ENCODE results near the gene EGFL7. TPM values are rescaled to one million over a fixed set of nuclear protein-coding genes. Genes with fewer than 3 reads are reported as not detected.
A peak's percentile ranks its signal among the peaks of the same experiment; 100 is the strongest.

EGFL7 gene
- total and polyA plus RNA-seq, 2 of the 8 experiments (the other 6 are each of a cell fraction or from before 2014, with no cell fraction given): 37.8 to 53.4 TPM

DNA sequence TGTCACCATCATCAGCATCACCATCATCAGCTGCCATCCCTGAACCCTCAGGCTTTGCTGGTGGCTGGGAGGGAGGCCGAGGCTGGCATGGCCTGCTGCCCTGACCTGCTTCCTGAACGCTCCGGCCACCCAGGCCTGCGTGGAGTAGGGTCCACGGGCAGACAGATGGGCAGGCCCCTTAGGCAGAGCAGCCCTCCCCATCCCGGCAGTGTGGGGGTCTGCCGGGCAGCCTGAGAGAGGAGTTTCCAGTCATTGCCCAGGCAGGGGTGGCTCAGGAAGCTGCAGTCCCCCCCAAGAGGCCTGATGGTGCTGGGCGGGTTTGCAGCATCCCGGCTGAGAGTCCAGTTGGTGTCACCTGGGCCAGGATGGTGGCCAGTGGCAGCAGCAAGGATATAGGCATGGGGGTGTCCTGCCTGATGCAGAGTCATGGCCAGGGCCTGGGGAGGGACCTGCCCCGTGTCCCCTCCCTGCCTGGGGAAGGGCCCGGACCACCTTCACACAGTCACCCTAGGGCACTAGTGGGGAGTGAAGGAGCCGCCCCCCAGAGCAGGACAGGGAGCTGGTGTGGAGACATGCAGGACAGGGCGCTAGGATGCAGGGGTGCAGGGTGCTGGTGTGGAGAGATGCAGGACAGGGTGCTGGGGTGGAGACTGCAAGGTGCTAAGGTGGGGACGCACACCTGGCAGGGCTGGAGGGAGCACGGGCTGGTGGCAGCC, 7.7 kb upstream of the EGFL7 start:
- WGBS, 2 experiments (ENCODE audit: extremely low coverage in 1 of 2, insufficient coverage in 1 of 2, insufficient read length in 1 of 2, insufficient replicate concordance in 2 of 2, low coverage in 1 of 2, low lambda C conversion rate in 2 of 2, missing lambda C conversion rate in 1 of 2): 85% methylated on average over 15 of the region's 15 CpGs; no CpG with 5 or more reads in 1 of the 2 experiments
- Histone ChIP-seq H2BK120ac (replicated peaks; ENCODE audit: low read depth, low read length) (no peak overlapping the region), H3K27me3 (replicated peaks in 1 of 4; ENCODE audit: control insufficient read depth in 3 of 4, extremely low read depth in 1 of 4, insufficient read depth in 3 of 4, low read length in 3 of 4) (no peaks in the 10 kb centered on the region; a peak in 1 of 7 replicates), H3K14ac (ENCODE audit: insufficient read length) (no peak overlapping the region), H3K4me1 (replicated peaks in 1 of 4; ENCODE audit: control insufficient read depth in 3 of 4, insufficient read depth in 4 of 4, low read length in 3 of 4) (no peaks in the 10 kb centered on the region), H3K79me1 (ENCODE audit: low read depth, low read length) (no peaks in the 10 kb centered on the region), H2AFZ (ENCODE audit: low read length) (no peak overlapping the region), H4K8ac (ENCODE audit: extremely low read depth, insufficient read depth, low read length) (peak overlapping the region; percentile 51), H4K5ac (ENCODE audit: insufficient read length, low read depth, low read length) (no peak overlapping the region), H3K4ac (replicated peaks; ENCODE audit: insufficient read length, low read depth, low read length) (peak overlapping the region; percentile 85), H2BK20ac (ENCODE audit: low read length) (no peak overlapping the region; the same call in 1 of the 2 replicates), H2BK15ac (ENCODE audit: low read length) (0 out of 2 replicates have a peak overlapping the region, but pooled peaks have one; percentile 65), H3K9ac (replicated peaks in 1 of 4; ENCODE audit: extremely low read depth in 1 of 4, low read depth in 3 of 4, low read length in 3 of 4) (no peak overlapping the region), H3K27ac (ENCODE audit: low read depth, low read length) (no peak overlapping the region), H4K20me1 (replicated peaks in 1 of 2; ENCODE audit: control insufficient read depth in 1 of 2, insufficient read depth in 2 of 2, low read length in 2 of 2) (peaks cover 0 to 1% of the 10 kb centered on the region in 2 experiments), H4K91ac (replicated peaks; ENCODE audit: insufficient read length, low read length) (peak overlapping the region; percentile 65), H3K9me3 (ENCODE audit: insufficient read depth in 2 of 2, low read depth in 1 of 2, low read length in 1 of 2) (no peaks in the 10 kb centered on the region), H3K56ac (replicated peaks; ENCODE audit: insufficient read length, low read depth, low read length) (no peak overlapping the region), H3K4me3 (ENCODE audit: extremely low read depth in 1 of 4, insufficient read depth in 2 of 4, low read depth in 3 of 4, low read length in 4 of 4) (no peak overlapping the region), H2BK5ac (ENCODE audit: low read depth, low read length) (no peak overlapping the region), H3K18ac (ENCODE audit: extremely low read depth, low read length) (no peak overlapping the region), H3K23ac (ENCODE audit: insufficient read length) (no peak overlapping the region), H2BK12ac (ENCODE audit: low read depth, low read length) (peak overlapping the region; percentile 55; the same call in 1 of the 2 replicates), H2AK5ac (ENCODE audit: low read depth, low read length) (peak overlapping the region; percentile 66; the same call in 1 of the 2 replicates), H3K79me2 (ENCODE audit: control insufficient read depth in 1 of 2, insufficient read depth in 2 of 2, low read length in 2 of 2) (no peaks in the 10 kb centered on the region), H3K4me2 (ENCODE audit: insufficient read depth in 1 of 2, low read depth in 2 of 2, low read length in 2 of 2) (no peak overlapping the region), H3K23me2 (ENCODE audit: low read depth, low read length) (no peaks in the 10 kb centered on the region), H3K36me3 (ENCODE audit: control insufficient read depth in 2 of 4, insufficient read depth in 4 of 4, low read length in 3 of 4) (no peaks in the 10 kb centered on the region)
- ChIA-PET POLR2A (ENCODE audit: partially characterized antibody) (interaction anchor here (0.7 to 0.8 kb wide), 2 partner anchors 11 to 16 kb away, joined by 3 read pairs; no protein-coding TSS in a partner anchor), CTCF (ENCODE audit: partially characterized antibody) (interaction anchor here (1.0 to 3.4 kb wide), 4 partner anchors 11 to 39 kb away, joined by 4 to 16 read pairs (median 6); no protein-coding TSS in a partner anchor)
- no peak for FAIRE-seq
- DNase-seq (ENCODE audit: low read depth in 1 of 2, low spot score in 2 of 2): peak in 1 of 2 experiments; percentile 46
